Right forelimb (tissue), 1 donor: ENCODE results near the gene NCS1.

ENCODE experiments used
- DNase-seq: peaks from one replicate; pipeline ENCODE4 v3.0.0-alpha.2; 2018

NCS1 gene

DNA sequence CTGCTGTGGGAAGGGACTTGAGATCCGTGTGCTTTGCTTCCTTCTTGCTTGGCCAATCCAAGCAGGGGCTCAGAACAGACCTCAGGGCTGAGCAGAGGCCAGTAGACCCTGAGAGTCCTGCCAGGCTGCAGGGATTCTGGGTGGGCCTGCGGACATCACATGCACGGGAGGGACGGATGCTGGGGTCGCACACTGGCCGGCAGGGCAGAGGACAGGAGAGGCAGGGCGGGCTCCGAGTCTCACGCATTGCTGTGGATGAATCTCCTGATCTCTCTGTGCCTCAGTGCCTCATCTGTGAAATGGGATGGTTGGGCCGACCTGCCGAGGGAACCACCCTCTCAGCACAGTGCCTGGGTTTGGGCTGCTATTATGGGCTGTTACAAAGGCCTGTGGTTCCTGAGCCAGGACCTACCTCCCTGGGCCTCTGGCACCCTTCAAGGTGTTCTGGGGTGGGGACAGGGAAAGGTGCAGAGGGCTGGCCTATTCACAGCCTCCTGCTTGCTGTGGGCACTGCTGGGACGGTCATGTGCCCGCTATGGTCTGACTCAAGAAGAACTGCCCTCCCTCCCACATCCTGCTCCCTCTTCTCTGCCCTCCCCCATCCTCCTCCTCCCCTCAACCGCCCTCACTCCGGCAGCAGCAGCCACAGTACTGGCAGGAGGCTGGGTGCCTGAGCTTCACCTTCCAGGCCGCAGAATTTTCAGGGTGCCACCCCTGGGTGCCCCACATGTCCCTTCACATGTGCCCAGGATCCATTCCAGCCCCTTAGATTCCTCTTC lies 43.3 kb downstream of the NCS1 start:
- DNase-seq, result no peak

DNA sequence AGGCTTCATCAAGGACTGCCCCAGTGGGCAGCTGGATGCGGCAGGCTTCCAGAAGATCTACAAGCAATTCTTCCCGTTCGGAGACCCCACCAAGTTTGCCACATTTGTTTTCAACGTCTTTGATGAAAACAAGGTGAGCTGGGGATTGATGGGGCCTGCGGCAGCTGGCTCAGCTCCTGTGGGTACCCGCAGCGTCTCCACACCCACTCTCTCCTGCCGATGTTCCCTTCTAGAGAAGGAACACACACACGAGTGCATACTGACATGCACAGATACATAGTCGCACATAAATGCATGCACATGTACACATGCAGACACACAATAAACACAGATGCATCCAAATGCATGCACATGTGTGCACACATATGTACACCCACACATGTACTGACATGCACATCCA lies 45.6 kb downstream of the NCS1 start:
- no peak for DNase-seq

DNA sequence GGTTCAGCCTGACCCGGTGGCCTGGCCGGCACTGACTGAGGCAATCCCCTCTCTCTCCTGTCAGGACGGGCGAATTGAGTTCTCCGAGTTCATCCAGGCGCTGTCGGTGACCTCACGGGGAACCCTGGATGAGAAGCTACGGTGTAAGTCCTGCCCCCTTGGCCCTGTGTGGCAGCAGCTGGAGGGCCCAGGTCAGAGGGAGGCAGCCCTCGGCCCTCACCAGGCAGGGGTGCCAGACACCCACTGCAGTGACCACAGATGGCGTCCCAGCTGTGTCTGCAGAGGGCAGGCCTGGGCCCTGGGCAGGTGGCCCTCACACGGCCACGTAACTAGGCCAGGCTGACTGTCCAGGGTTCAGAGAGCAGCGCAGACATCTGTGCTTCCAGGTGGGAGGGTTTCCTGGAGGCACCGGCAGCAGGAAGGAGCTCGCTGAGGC lies 47.5 kb downstream of the NCS1 start:
- no peak for DNase-seq

DNA sequence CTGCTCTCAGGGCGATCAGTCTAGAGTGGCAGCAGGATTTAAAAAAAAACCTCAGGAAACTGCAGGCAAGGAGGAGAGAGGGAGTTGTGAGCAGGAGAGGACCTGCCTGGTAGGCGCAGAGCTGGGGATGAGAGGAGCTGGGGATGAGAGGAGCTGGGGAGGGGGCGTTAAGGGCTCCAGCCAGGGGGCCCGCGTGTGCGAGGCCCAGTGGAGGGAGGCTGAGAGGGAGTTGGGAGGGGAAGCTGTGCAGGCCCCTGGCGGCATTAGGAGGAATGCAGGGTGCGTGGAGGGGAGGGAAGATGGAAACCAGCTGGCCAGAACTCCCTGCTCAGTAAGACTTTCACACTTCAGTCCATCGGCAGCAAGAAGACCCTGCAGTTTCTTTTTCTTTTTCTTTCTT lies 48.1 kb downstream of the NCS1 start:
- no peak for DNase-seq

DNA sequence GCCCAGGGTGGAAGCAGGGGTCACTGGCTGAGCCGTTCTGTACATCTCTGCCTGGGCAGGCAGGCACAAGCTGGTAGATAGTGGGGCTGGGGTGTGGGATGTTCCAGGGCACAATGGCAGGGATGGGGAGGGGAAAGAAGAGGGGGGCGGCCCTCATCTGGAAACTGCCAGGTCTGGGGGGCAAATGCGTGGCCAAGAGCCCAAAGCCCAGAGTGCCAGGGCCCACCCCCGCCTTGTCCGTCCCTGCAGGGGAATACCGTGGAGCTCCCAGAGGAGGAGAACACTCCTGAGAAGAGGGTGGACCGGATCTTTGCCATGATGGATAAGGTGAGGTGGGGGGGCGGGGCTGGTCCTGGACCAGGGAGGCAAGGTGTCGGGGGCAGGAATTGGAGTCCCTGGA lies 50.6 kb downstream of the NCS1 start:
- DNase-seq, result no peak

DNA sequence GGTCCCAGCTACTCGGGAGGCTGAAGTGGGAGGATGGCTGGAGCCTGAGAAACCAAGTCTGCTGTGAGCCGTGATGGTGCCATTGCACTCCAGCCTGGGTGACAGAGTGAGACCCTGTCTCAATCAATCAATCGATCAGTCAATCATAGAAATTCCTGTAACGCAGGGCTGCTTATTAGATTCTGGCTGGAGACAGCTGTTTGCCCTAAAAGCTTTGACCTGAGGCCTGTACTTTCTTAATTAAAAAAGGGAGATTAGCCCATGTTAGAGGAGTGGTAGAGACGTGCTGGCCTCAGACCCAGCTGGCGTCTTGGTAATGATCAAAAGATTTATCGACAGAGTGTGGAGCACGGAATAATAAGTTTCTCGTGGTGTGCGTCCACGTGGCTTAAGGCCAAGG lies 52.9 kb downstream of the NCS1 start:
- DNase-seq, result no peak

DNA sequence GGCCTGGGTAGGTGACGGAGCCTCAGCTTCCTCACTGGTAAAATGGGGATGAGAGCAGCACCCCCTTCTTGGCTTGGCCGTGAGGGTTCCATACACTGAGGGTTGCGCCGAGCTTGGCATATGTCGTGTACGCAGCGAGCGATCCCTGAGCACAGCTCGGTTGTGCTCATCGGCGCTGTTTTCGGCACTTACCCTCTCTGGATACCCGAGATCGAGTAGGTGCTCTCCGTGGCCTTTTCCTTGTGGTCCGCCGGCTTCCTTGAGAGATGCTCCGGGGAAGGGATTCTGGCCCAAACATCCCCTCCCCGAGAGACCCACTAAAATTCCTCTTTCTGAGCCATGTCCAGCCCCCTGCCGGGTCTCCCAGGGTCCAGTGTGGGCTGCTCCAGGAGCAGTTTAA lies 53.4 kb downstream of the NCS1 start:
- DNase-seq, result no peak

DNA sequence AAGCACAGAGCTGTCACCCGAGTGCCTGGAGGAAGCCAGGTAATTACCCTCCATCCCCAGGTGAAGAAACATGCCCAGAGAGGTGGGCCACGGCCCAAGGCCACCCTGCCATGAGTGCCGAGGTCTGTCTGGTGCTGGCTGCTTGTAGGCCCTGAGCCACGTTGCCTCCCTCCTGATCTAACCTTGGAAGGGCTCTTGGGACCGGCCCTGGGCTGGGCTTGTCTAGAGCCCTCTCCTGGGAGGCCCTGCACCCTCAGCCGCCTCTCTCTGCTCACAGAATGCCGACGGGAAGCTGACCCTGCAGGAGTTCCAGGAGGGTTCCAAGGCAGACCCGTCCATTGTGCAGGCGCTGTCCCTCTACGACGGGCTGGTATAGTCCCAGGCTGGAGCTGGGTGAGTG lies 53.9 kb downstream of the NCS1 start:
- no peak for DNase-seq

DNA sequence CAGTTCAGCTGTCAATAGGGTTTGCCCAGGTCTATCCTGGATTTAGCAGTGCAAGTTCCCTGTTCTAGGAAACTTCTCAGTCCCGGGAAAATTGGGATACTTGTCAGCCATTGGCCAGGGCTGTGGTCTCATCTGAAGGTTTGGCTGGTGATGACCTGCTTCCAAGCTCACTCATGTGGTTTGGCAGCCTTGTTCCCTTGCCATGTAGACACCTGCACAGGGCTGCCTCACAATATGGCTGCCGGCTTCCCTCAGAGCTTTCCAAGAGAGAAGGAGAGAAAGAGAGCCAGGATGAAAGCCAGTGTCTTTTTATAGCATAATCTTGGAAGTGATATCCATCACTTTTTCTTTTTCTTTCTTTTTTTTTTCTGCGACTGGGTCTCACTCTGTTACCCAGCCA lies 55.6 kb downstream of the NCS1 start:
- no peak for DNase-seq

DNA sequence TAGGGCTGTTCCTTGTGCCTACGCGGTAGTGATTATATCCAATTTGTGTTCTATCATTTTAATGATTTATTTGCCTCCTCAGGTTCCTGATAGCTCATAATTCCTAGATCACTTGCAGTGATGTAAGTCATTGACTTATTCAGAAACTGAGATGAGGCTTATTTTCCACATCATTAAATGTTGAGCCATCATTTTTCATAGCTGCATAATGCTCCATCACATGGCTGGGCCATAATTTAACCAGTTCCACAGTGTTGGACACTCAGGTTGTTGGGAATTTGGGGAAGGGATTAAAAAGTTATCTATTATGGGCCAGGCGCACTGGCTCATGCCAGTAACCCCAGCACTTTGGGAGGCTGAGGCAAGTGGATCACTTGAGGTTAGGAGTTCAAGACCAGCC lies 57.6 kb downstream of the NCS1 start:
- no peak for DNase-seq

DNA sequence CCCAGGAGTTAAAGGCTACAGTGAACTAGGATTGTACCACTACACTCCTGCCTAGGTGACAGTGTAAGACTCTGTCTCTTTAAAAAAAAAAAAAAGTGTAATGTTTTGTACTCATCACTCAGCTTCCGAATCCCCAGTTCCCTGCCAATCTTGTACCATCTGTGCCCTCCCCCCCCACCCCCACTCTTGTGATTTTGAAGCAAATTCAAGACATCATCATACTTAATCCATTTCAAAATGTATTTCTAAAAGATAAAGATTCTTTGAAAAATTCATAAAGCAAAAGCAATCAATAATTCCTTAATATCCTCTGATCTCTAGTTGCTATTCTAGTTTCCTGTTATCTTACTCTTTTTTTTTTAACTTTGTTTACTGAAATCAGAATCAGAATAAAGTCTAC lies 58.4 kb downstream of the NCS1 start:
- DNase-seq, result no peak

DNA sequence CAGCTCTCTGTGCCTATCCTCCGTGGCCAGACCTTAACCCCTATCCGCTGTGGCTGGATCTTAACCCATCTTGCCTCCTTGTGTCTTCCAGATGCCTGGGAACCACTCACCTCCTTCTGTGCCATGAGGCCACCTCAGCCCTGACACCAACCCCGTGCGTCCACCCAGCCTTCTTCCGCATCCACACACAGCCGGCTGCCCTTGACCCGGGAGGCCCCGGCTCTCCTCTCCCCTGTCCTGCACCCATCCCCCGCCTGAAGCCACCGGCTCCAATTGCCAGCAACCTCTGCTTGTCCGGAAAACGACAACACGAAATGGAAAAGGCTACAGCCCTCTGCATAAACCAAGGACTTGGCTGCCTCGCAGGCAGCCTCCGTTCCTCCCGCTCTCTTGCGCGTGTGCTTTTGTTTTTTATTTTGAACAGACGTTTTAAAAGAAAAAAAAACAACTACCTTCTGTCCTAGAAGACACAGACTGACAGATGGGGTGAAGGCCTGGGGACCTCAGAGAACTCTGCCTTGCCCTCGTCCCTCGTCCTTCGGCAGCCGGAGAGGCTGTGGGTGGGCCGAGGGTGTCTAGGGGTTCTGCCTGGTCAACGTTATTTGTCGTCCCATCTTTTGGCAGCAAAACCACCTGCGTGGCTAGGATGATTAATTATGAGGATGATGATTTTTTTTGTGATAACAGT lies 60.8 kb downstream of the NCS1 start:
- no peak for DNase-seq

DNA sequence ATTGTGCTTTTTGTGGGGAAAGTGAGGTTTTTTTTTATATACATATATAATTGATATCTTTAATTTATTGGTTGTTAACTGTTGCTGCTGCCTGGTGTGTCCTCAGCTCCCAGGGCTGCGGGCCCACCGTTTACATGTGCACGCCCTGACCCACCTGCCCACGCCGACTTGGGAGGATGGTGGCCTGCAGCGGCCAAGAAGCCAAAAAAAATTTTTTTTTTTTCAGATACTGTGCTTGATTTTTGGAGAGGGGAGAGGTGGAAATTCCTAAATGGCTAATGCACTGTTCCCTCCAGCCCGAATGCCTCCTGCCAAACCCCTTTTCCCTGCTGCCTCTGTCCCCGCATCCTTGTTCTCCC lies 61.4 kb downstream of the NCS1 start:
- DNase-seq, result no peak

DNA sequence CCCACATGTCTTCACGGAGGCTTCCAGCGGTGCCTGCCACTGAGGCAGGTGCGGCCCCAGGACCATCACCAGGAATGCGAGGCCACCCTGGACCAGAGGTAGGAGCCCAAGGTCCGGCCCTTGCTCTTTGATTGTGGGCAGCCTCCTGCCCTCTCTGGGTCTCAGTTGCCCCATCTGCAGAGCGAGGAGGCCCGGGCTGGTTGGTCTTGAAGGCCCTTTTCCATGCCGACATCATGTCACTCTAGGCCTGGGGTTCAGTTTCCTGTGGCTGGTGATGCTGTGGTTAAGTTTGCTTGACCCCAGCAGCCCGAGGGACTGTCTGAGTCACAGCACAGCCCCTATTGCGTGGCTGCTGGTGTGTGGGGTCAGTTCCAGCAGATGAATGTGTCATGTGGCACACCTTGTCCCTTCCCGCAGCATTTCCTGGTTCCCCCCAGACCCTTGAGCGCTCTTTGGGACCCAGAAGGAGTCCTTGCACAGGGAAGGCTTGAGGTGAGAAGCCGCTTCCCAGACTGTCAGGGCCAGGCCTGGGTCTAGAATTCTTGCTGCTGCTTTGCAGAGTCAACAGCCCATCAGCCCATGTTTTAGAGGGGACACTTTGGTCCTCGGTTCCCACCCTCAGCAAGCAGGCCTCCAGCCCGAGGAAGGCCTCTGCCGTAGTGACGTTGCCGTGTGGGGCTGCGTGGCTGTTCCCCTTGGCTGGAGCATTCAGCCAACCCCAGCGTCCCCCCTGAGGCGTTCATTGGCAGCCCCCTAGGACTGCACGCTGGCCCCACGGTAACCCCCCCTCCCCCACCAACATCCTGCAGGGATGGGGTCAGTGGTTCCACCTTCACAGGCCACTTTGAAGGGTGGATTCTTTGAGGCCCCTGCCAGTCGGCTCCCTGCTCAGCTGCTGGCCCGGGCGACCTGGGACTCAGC lies 62.4 kb downstream of the NCS1 start:
- DNase-seq, result no peak

DNA sequence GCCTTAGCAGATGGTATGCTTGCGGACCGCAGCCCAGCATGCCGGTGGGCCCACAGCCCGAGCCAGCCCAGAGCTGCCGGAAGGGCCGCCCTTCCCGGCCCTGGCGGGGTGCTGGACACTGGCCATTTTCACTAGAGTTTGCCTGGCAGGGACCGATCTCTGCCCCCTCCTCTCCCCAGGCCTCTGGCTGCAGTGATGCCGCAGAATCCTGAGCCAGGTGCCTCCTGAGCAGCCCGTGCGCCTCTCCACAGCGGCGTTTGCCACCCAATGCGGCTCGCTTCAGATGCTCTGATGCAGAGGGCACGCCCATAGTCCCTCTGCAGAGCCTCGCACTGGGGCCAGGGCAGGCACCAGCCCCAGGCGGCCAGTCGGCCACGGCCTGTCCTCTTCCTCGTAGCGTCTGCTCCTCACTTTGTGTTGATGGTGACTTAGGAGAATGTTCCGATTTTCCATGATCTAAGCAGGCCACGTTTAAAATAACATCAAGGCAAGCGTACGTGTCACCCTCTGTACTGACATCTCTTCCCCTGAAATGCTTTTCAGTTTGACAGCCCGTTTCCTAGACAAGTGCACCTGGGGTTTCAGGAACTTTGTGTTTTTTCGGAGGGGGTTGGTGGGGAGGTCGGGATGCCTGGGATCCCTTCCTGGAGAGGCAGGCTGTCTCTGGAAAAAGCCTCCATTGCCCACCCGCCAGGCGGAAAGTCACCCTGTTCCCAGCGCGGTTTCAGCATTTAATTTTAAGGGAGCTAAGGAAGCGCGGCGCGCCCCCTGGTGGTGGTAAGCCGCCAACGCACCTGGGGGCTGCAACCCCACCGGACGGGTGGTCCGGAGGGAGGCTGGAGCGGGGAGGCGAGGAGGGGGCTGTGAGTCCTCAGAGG lies 63.6 kb downstream of the NCS1 start:
- peak; percentile 86 for DNase-seq

DNA sequence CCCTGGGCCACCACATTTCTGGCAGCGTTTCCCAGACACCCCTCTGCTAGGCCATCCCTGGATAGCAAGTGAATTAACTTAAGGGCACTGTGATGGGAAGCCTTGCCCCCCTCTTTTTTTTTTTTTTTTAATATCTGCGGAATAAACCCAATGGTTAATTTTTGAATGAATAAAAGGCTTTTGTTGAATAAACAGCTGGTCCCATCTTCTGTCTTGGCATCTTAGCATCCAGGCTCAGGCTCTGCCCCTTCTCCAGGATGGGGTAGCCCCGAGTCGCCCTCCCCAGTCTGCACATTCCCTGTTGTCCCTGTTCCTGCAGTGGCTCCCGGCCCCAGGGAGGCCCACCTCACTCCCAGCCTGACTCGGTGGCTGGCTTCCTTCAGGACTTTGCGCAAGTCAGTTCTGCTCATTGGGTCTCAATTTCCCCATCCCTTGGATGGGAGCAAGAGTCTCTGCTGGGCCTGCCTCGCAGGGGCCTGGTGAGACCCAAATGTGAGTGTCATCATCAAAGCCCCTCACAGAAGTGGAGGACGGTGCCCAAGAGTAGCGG lies 64.3 kb downstream of the NCS1 start:
- no peak for DNase-seq

DNA sequence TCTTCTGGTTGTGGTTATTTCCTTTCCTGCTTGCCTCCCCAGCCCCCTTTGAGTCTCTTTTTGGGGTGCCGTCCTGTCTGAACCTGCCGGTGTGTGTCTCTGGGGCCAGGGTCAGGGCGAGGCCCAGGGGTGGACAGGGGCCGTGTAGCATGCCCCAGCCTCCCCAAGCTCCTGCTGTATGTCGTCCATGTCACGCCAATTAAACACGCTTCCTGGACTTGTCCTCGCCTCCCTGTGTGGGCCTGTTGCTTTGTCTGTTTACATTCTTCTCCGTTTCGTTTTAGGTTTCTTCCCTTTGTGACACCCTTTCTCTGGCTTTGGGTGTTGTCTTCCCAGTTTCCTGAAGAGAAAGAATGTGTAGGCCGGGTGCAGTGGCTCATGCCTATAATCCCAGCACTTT lies 64.9 kb downstream of the NCS1 start:
- no peak for DNase-seq

DNA sequence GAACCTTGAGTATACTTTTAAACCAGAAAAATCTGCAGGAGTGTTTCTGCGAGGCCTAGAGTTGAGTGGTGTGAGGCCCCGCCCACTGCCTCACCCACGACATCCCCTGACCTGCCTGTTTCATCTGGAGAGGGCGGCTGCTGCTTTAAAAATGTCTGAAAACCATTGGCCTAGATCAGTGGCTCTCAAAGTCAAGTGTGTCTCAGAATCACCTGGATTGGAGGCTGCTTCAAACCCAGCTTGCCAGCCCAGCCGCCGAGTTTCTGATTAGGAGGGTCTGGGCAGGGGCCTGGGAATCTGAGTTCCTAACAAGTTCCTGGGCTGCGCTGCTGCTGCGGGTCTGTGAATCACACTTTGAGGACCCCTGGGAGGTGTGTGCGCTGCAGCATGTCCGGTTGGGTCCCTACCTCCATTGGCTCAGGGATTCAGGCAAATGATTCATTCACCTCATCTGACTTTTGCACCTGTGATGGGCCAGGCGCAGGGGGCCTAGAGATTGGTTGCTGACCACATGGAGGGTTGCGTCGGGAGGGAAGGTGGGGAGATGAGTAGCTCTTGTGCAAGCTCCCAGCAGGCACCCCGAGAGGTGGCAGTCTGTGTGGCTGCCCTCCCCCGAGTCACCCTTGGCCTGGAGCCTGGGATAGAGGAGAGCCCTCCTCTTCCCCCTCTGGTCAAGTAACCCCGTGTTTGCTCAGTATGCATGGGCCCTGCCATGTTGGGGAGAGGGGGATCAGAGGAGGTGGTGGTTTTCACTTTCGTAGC lies 65.7 kb downstream of the NCS1 start:
- DNase-seq, result no peak

DNA sequence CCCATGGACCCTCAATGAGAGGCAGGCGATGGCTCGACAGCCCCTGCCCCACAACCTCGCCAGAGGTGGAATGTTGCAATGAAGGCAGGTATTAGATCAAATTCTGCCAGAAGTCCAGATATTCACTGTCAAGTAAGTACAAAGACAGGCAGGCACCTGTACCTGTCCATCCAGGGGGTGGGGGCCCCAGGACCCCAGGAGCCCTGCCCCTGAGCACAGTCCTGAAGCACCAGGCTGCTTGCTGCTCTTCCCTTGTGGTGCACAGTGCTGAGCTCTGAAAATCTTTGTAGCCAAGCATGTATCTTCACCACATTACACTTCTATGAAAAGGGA lies 67.1 kb downstream of the NCS1 start:
- DNase-seq, result no peak

DNA sequence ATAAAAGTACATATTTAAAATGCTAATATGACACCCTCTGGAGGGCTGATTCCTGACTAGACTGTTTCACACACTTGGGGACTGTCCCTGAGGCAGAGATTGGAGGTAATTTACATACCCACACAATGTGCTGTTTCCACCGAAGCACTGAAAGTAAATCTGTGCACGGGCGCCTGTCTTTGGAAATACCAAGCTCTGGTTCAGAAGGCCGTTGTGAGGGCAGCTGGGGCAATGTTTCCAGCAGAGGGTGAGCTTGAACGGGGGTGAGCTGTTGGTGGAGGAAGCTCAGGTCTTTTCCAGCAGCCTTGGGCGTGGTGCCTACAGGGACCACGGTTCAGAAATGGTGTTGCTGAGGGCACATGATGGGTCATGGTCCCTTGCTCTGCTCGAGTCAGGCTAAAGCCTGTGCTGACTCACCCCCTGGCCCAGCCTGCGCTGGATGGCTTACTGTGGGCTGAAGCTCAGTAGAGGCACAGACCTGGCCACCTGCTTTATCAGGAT lies 67.6 kb downstream of the NCS1 start:
- DNase-seq, result no peak

DNA sequence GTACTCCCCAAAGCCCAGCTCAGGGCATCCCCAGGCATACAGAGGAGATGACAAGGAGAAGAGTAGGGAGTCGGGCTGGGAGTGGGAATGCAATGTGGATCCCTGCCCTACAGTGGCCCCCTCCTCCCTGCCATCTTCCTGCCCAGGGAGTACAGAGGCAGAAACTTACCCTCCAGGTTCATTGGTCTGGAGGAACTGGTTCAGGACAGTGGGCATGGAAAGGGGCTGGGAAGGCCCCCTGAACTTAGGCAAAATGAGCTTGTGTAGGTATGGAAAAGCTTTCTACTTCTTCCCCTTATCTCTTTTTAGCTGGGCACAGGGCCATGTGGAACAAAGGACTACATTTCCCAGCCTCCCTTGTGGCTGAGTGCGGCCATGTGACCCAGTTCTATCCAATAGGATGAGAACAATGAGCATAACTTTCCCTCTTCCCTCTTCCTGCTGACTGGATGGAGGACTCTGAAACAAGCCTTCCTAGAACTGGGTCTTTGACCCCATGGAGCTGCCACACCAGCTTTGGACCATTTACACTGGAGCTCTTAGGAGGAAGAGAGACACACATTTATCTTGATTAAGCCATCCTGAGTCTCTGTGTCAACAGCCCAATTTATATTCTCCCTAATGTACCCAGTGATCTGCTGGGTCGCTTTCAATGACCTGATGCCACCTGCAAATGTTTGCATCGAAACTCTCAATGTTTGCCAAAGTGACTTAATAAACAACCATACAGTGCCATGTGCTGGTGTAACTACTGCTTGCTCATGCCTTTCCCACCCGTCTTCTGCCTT lies 68.4 kb downstream of the NCS1 start:
- DNase-seq, result no peak
